Calu3 (cell line): ENCODE measurements around the gene SLC17A1. TPM values are rescaled to one million over a fixed set of nuclear protein-coding genes. Genes with fewer than 3 reads are reported as not detected.

Experiments
- BruUV-seq: library from RNA; stranded (reverse); fragments of 400-500 nt; replicated peaks from 2 replicates; lab custom pipeline; 2021; lab: Mats Ljungman, UMichigan
- CTCF ChIA-PET: fragments of 300-600 bp; sonication (Branson Sonifier 250); formaldehyde crosslinking; loops from one replicate; lab custom pipeline; 2022; ENCODE audit warnings: antibody characterized with exemption; lab: Charles Lee
- DNase-seq: peaks from one replicate; pipeline ENCODE4 v3.0.0; 2022
- H3K27ac Mint-ChIP-seq: one replicate; pipeline ENCODE4 v1.8.0; 2022; ENCODE audit warnings: mixed read lengths; ENCODE audit not compliant: unreplicated experiment
- H3K27me3 Mint-ChIP-seq: one replicate; pipeline ENCODE4 v1.8.0; 2022; ENCODE audit warnings: mixed read lengths; ENCODE audit not compliant: unreplicated experiment
- H3K36me3 Mint-ChIP-seq: one replicate; pipeline ENCODE4 v1.8.0; 2022; ENCODE audit warnings: mild to moderate bottlenecking, moderate library complexity, mixed read lengths; ENCODE audit not compliant: insufficient read depth, unreplicated experiment
- H3K4me1 Mint-ChIP-seq: one replicate; pipeline ENCODE4 v1.8.0; 2022; ENCODE audit warnings: mild to moderate bottlenecking, low read depth, mixed read lengths; ENCODE audit not compliant: unreplicated experiment
- H3K4me3 Mint-ChIP-seq: one replicate; pipeline ENCODE4 v1.8.0; 2022; ENCODE audit warnings: mild to moderate bottlenecking, low read depth, moderate library complexity, mixed read lengths; ENCODE audit not compliant: unreplicated experiment
- H3K9me3 Mint-ChIP-seq: one replicate; pipeline ENCODE4 v1.8.0; 2022; ENCODE audit warnings: low read depth, mixed read lengths; ENCODE audit not compliant: unreplicated experiment
- CTCF ChIP-seq: fragments of 200-600 bp; IDR thresholded peaks from one replicate; pipeline ENCODE4 v1.8.0; 2022; ENCODE audit warnings: antibody characterized with exemption; ENCODE audit not compliant: unreplicated experiment
- intact Hi-C: fragments of 100-400 bp; cut with micrococcal nuclease; formaldehyde crosslinking; loops from one replicate; pipeline ENCODE4 v1.10.0; 2022; ENCODE audit not compliant: unreplicated experiment
- total RNA-seq: library from RNA; stranded (reverse); gene quantifications from 2 replicates; pipeline ENCODE4 v1.2.3, GENCODE V29; 2022

The SLC17A1 gene
- total RNA-seq, 1 experiment from 2014 or later = not detected

GRCh38 chr6:25804804-25805203, 27.0 kb downstream of the SLC17A1 start:
- DNase-seq = no peak
- CTCF ChIA-PET = interaction anchor here (0.6 to 0.8 kb wide), 2 partner anchors 137 to 333 kb away, joined by 3 read pairs; no protein-coding TSS in a partner anchor
- no peaks in the 10 kb centered on the region for H3K36me3 Mint-ChIP-seq
- H3K27ac Mint-ChIP-seq = no peak overlapping the region
- no peaks in the 10 kb centered on the region for H3K4me1 Mint-ChIP-seq
- no peak for TF ChIP-seq CTCF
- no peaks in the 10 kb centered on the region for H3K27me3 Mint-ChIP-seq
- no peak overlapping the region for H3K4me3 Mint-ChIP-seq
- BruUV-seq = no TSS peak
- no peaks in the 10 kb centered on the region for H3K9me3 Mint-ChIP-seq
- intact Hi-C loops = no loop called here

- intact Hi-C loops = no loop called here
- no peak for DNase-seq
- TF ChIP-seq CTCF = no peak
- no TSS peak for BruUV-seq
- Mint-ChIP-seq H3K36me3 (no peaks in the 10 kb centered on the region), H3K9me3 (no peaks in the 10 kb centered on the region), H3K4me1 (no peaks in the 10 kb centered on the region), H3K27me3 (no peaks in the 10 kb centered on the region), H3K27ac (no peak overlapping the region), H3K4me3 (no peak overlapping the region)
- CTCF ChIA-PET = no interaction called here
Measured at GRCh38 chr6:25801436-25801835, 30.4 kb downstream of the SLC17A1 start.

GRCh38 chr6:25794784-25795183, 37.1 kb downstream of the SLC17A1 start:
- no peak for DNase-seq
- no peaks in the 10 kb centered on the region for H3K4me1 Mint-ChIP-seq
- CTCF ChIA-PET = no interaction called here
- peaks cover 2% of the 10 kb centered on the region for H3K9me3 Mint-ChIP-seq
- H3K27ac Mint-ChIP-seq = no peak overlapping the region
- no peak overlapping the region for H3K4me3 Mint-ChIP-seq
- H3K36me3 Mint-ChIP-seq = no peaks in the 10 kb centered on the region
- TF ChIP-seq CTCF = no peak
- intact Hi-C loops = no loop called here
- H3K27me3 Mint-ChIP-seq = no peaks in the 10 kb centered on the region
- no TSS peak for BruUV-seq

- intact Hi-C loops = no loop called here
Measured at GRCh38 chr6:25793970-25794369, 37.9 kb downstream of the SLC17A1 start.

More at GRCh38 chr6:25793970-25794369, 37.9 kb downstream of the SLC17A1 start:
- Mint-ChIP-seq H3K36me3 (no peaks in the 10 kb centered on the region), H3K27me3 (no peaks in the 10 kb centered on the region), H3K4me3 (no peak overlapping the region), H3K4me1 (no peaks in the 10 kb centered on the region), H3K9me3 (peaks cover 2% of the 10 kb centered on the region), H3K27ac (no peak overlapping the region)
- no peak for TF ChIP-seq CTCF
- CTCF ChIA-PET = no interaction called here
- BruUV-seq = no TSS peak
- no peak for DNase-seq
